Fibroblast of pulmonary artery (primary cell): ENCODE data around the gene RTN1.

ENCODE experiments used
- DNase-seq: peaks from one replicate; pipeline ENCODE4 v3.0.0-alpha.2; 2010; ENCODE audit warnings: low read depth
- H3K4me3 ChIP-seq: replicated peaks from 2 replicates; pipeline ENCODE4 v1.5.1; 2011; ENCODE audit warnings: low read depth, mild to moderate bottlenecking, control low read depth, low read length, moderate library complexity
- TF ChIP-seq, protein P1 (sequence below): IDR thresholded peaks from 2 replicates; pipeline ENCODE4 v1.5.1; 2011; ENCODE audit warnings: mild to moderate bottlenecking, control low read depth, low read length, inconsistent platforms; ENCODE audit errors: missing control alignments

The RTN1 gene

DNA sequence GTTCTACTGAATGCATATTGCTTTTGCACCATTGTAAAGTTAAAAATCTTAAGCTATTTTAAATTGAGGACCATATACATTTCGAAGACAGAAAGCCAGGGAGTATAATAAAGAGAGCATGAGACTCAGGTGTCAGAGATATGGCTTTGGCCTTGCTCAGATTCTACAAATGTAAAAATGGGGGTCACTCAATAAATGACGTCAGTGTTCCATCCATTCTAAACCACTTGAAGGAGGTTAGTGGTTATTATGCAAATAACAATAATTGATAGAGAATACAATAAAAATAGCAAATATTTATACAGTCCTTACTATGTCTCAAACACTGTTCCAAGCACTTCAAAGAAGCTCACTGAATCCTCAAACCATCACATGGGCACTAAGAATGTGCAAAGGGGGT is 20.1 kb downstream of the RTN1 start:
- no peak overlapping the region for H3K4me3 ChIP-seq
- TF ChIP-seq, protein P1, sequence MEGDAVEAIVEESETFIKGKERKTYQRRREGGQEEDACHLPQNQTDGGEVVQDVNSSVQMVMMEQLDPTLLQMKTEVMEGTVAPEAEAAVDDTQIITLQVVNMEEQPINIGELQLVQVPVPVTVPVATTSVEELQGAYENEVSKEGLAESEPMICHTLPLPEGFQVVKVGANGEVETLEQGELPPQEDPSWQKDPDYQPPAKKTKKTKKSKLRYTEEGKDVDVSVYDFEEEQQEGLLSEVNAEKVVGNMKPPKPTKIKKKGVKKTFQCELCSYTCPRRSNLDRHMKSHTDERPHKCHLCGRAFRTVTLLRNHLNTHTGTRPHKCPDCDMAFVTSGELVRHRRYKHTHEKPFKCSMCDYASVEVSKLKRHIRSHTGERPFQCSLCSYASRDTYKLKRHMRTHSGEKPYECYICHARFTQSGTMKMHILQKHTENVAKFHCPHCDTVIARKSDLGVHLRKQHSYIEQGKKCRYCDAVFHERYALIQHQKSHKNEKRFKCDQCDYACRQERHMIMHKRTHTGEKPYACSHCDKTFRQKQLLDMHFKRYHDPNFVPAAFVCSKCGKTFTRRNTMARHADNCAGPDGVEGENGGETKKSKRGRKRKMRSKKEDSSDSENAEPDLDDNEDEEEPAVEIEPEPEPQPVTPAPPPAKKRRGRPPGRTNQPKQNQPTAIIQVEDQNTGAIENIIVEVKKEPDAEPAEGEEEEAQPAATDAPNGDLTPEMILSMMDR: no peak
- DNase-seq: no peak

GRCh38 chr14:59849411-59850130 is 21.0 kb downstream of the RTN1 start:
- DNase-seq: no peak
- TF ChIP-seq, protein P1: no peak
- no peak overlapping the region for H3K4me3 ChIP-seq

GRCh38 chr14:59848671-59849070 is 21.9 kb downstream of the RTN1 start:
- H3K4me3 ChIP-seq: no peak overlapping the region
- no peak for DNase-seq
- TF ChIP-seq, protein P1: no peak

- no peak overlapping the region for H3K4me3 ChIP-seq
- TF ChIP-seq, protein P1: no peak
- DNase-seq: no peak
Measured at GRCh38 chr14:59847711-59848110, 22.9 kb downstream of the RTN1 start.

DNA sequence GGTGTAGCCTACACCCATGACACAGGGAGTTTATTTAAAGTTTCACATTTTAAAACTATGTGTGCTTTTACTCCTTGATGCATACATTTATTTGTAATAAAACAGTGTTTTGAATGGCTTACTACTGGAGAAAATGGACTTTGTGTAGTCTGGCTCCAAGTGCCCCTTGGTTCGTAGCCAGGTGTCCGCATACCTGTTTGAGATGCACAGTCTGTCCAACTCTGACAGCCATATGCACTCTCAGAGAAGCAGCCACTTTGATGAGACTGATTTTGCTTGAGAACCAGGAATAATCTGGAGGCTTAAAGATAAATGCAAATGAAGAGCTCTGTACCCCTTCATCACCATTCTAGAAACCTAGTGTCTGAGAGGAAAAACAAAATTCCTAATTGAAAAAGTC is 24.0 kb downstream of the RTN1 start:
- no peak for DNase-seq
- H3K4me3 ChIP-seq: no peak overlapping the region
- TF ChIP-seq, protein P1: no peak

DNA sequence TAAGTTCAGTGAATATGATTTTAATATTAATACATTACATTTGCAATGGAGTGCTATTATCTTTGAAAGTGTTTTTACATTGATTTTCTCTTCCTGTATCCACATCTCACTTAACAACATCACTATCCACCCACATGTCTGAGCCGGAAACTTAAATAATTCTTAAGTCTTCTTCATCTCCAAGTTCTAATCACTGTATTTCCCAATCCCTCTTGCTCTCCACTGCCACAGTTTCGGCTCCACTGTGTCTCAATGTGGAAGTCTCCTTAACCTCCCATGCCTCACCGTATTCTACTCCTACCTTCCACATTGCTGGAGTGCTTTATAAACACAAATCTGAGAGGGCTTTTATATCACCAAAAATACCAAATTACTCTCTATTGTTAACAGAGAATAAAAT is 25.3 kb downstream of the RTN1 start:
- TF ChIP-seq, protein P1: no peak
- no peak overlapping the region for H3K4me3 ChIP-seq
- DNase-seq: no peak
